Measurements from ENCODE around the gene APBA1.

GRCh38 chr9:69532396-69532795, 139.8 kb downstream of the APBA1 start:
- TF ChIP-seq CTCF (IDR thresholded peaks at IDR 0.05), result no peak
- TF ChIP-seq CHD2 (IDR thresholded peaks at IDR 0.05; ENCODE audit: low read length, partially characterized antibody), result no peak
- TF ChIP-seq SIN3A (IDR thresholded peaks at IDR 0.05; ENCODE audit: borderline replicate concordance, low read depth, low read length), result no peak
- TF ChIP-seq REST (IDR thresholded peaks at IDR 0.05; ENCODE audit: low read depth, low read length), result no peak
- no peak for TF ChIP-seq FOXJ3 (CRISPR knock-in tag; IDR thresholded peaks at IDR 0.05)
- TF ChIP-seq RAD21 (IDR thresholded peaks at IDR 0.05; ENCODE audit: low read length), result no peak; the same call in 1 of the 2 replicates
- TF ChIP-seq GABPA (IDR thresholded peaks at IDR 0.05; ENCODE audit: low read depth), result no peak
- TF ChIP-seq, protein P1, sequence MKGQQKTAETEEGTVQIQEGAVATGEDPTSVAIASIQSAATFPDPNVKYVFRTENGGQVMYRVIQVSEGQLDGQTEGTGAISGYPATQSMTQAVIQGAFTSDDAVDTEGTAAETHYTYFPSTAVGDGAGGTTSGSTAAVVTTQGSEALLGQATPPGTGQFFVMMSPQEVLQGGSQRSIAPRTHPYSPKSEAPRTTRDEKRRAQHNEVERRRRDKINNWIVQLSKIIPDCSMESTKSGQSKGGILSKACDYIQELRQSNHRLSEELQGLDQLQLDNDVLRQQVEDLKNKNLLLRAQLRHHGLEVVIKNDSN (IDR thresholded peaks at IDR 0.05; ENCODE audit: borderline replicate concordance, low read depth), result no peak
- no peak for TF ChIP-seq USF2 (IDR thresholded peaks at IDR 0.05; ENCODE audit: borderline replicate concordance, low read depth, low read length)
- no peak for TF ChIP-seq POLR2AphosphoS5 (IDR thresholded peaks at IDR 0.05; ENCODE audit: low read depth, low read length)
